HG03457 (cell line): ENCODE data around the gene PPEF2.
"Not testable (repeated sequence)": the region's sequence is repeated elsewhere in the genome, so short reads cannot be mapped to it uniquely, and the experiment has no call there.

ENCODE experiments used
- ATAC-seq: cut with Tn5 transposase; IDR thresholded peaks from one replicate; pipeline ENCODE4 v1.9.1; 2021; ENCODE audit warnings: moderate number of reproducible peaks; ENCODE audit not compliant: unreplicated experiment

Gene PPEF2

GRCh38 chr4:75898536-75898935 lies 3.7 kb downstream of the PPEF2 start:
- no peak for ATAC-seq

- no peak for ATAC-seq
Measured at GRCh38 chr4:75895744-75896314, 6.4 kb downstream of the PPEF2 start.

- no peak for ATAC-seq
Measured at GRCh38 chr4:75892508-75892907, 9.7 kb downstream of the PPEF2 start.

GRCh38 chr4:75891611-75892010 lies 10.6 kb downstream of the PPEF2 start:
- no peak for ATAC-seq

GRCh38 chr4:75889537-75890199 lies 12.6 kb downstream of the PPEF2 start:
- ATAC-seq: no peak

GRCh38 chr4:75886104-75886503 lies 16.1 kb downstream of the PPEF2 start:
- no peak for ATAC-seq

- no peak for ATAC-seq
Measured at GRCh38 chr4:75881476-75881875, 20.8 kb downstream of the PPEF2 start.

GRCh38 chr4:75880278-75880677 lies 22.0 kb downstream of the PPEF2 start:
- ATAC-seq: no peak

- ATAC-seq: no peak
Measured at GRCh38 chr4:75878246-75878756, 24.0 kb downstream of the PPEF2 start.

- ATAC-seq: no peak
Measured at GRCh38 chr4:75876218-75876617, 26.0 kb downstream of the PPEF2 start.

- no peak for ATAC-seq
Measured at GRCh38 chr4:75869100-75869499, 33.2 kb downstream of the PPEF2 start.

GRCh38 chr4:75867130-75867529 lies 35.1 kb downstream of the PPEF2 start:
- ATAC-seq: no peak

- ATAC-seq: no peak
Measured at GRCh38 chr4:75860606-75861005, 41.6 kb downstream of the PPEF2 start.

- ATAC-seq: no peak
Measured at GRCh38 chr4:75858721-75859120, 43.5 kb downstream of the PPEF2 start.

GRCh38 chr4:75849461-75849860 lies 52.8 kb downstream of the PPEF2 start:
- ATAC-seq: no peak

GRCh38 chr4:75848891-75849290 lies 53.4 kb downstream of the PPEF2 start:
- ATAC-seq: no peak

- not testable (repeated sequence) for ATAC-seq
Measured at GRCh38 chr4:75848171-75848760, 54.0 kb downstream of the PPEF2 start.

GRCh38 chr4:75845992-75846391 lies 56.3 kb downstream of the PPEF2 start:
- no peak for ATAC-seq

- no peak for ATAC-seq
Measured at GRCh38 chr4:75844151-75844662, 58.0 kb downstream of the PPEF2 start.

GRCh38 chr4:75843596-75843995 lies 58.7 kb downstream of the PPEF2 start:
- ATAC-seq: no peak

- ATAC-seq: no peak
Measured at GRCh38 chr4:75841641-75842520, 60.4 kb downstream of the PPEF2 start.
